AG09309 (cell line): ENCODE results near the gene PCNX2.

ENCODE experiments used
- DNase-seq: peaks from one replicate; pipeline ENCODE4 v3.0.0-alpha.2; 2010; ENCODE audit warnings: low read depth
- H3K4me3 ChIP-seq: 2 replicates; pipeline ENCODE4 v1.5.1; 2011; ENCODE audit warnings: mild to moderate bottlenecking, low read depth, low read length, moderate library complexity; ENCODE audit not compliant: control insufficient read depth
- TF ChIP-seq, protein P1 (sequence below): IDR thresholded peaks from 2 replicates; pipeline ENCODE4 v1.5.1; 2011; ENCODE audit warnings: mild to moderate bottlenecking, low read depth, low read length, inconsistent platforms; ENCODE audit not compliant: insufficient read depth, control insufficient read depth; ENCODE audit errors: missing control alignments

Gene PCNX2

DNA sequence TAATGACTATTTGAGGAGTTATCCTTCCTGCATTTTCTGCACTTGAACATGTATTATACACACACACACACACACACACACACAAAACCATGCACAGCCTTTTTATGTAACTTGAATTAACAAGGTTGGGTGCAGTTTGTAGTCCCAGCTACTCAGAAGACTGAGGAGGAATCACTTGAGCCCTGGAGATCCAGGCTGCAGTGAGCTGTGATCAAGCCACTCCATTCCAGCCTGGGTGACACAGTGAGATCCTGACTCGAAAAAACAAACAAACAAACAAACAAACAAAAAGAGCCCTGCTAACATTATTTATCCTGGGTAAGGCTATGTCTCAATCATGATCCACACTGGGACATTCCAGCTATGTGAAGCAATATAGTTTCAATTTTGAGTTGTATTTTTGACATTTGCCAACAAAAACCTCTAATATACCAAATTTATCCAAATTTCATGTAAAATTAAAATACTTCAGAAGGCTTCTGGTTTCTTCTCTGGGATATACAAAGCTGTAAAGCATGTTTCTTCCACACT is 188.3 kb downstream of the PCNX2 start:
- no peak for DNase-seq
- TF ChIP-seq, protein P1, sequence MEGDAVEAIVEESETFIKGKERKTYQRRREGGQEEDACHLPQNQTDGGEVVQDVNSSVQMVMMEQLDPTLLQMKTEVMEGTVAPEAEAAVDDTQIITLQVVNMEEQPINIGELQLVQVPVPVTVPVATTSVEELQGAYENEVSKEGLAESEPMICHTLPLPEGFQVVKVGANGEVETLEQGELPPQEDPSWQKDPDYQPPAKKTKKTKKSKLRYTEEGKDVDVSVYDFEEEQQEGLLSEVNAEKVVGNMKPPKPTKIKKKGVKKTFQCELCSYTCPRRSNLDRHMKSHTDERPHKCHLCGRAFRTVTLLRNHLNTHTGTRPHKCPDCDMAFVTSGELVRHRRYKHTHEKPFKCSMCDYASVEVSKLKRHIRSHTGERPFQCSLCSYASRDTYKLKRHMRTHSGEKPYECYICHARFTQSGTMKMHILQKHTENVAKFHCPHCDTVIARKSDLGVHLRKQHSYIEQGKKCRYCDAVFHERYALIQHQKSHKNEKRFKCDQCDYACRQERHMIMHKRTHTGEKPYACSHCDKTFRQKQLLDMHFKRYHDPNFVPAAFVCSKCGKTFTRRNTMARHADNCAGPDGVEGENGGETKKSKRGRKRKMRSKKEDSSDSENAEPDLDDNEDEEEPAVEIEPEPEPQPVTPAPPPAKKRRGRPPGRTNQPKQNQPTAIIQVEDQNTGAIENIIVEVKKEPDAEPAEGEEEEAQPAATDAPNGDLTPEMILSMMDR = no peak

DNA sequence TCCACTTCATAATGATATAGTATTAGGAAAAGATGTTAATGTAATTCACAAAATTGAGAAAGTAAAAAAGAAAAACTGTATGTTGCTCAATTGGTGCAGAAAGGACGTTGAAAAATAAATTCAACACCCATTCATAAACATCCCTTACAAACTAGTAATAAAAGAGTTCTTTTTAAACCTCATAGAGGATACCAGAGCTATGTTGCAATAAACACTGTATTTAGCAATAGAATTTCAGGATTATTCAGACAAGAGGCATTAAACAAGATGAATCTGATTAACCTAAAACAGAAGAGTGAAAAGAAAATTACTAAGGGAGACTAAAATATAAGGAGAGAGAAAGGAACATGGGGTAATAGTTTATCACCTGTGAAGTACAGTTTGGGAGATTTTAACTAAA is 190.3 kb downstream of the PCNX2 start:
- TF ChIP-seq, protein P1 = no peak
- no peak overlapping the region for H3K4me3 ChIP-seq
- peak; percentile 57 for DNase-seq

More for the DNA sequence above, 188.3 kb downstream of the PCNX2 start:
- no peak overlapping the region for H3K4me3 ChIP-seq

DNA sequence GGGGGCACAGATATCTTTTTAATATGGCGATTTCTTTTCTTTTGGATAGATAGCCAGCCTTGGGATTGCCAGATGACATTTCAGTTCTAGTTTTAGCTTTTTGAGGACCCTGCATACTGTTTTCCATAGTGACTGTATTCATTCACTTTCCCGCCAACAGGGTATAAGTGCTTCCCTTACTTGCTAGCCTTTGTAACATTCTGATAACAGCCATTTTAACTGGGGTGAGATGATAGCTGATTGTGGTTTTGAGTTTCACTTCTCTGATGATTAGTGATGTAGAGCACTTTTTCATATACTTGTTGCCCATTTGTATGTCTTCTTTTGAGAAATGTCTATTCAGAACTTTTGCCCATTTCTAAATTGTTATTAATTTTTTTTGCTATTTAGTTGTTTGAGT is 193.2 kb downstream of the PCNX2 start:
- TF ChIP-seq, protein P1 = no peak
- DNase-seq = no peak
- H3K4me3 ChIP-seq = no peak overlapping the region

DNA sequence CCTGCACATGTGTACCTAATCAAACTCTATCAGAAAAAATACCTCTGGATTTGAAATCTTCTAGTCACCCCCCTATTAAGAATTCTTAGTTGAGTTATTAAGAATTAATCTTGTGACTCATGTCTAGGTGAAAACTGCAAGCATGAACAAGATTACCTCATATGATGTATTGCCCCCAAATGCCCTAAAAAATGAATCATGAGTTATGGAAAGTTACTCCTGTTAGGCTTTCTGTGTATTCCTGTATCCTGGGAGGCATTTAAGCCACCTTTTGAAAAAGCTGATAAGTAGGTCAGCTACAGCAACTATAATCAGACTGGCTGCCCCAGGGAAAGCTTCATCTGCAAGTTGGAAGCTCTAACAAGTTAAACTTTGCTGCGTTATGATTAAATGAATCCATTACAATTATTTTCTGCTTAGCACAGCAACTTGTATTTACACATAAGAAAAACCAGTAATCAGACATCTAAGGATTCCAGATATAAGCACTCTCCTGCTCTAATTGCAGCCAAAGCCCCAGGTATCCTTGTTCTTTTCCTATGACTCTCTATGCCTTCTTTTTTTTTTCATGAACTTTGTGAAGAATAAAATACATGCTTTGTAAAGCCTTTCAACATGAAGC is 197.5 kb downstream of the PCNX2 start:
- TF ChIP-seq, protein P1 = no peak
- H3K4me3 ChIP-seq = no peak overlapping the region
- no peak for DNase-seq

DNA sequence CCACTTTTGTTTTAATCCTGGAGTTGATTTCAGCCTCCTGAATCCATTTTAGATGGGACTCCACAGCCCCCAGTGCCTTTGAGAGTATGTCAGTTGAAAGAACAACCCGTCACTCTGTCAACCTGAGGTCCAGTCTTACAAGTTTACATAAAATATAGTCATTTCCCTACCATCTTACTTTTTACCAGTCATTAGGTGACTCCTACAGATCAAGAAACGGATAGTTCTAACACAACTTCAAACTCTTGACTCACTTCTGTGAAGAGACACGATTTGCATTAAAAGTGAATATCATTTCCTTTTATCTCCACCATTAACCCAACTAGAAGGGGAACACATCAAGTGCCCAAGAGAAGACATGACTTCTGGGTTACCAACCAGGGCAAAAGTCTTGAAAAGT is 198.0 kb downstream of the PCNX2 start:
- H3K4me3 ChIP-seq = no peak overlapping the region
- DNase-seq = no peak
- TF ChIP-seq, protein P1 = no peak

DNA sequence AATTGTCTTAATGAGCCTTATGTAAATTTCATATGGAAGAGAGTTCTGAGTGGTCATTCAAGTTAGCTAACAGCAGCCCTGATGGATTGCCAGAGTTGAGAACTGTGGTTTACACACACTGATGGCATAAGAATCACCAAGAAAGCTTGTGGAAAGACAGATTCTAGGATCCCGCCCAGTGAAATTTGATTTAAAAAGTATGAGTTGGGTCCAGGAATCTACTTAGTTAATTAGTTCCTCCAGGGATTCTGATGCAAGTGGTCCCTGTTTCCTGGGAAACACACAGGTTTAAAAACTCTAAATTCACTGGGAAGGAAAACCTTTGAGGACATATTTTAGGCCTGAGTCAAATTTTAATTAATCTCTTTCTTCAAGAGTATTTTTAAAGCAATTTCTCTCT is 200.8 kb downstream of the PCNX2 start:
- DNase-seq = no peak
- TF ChIP-seq, protein P1 = no peak
- H3K4me3 ChIP-seq = no peak overlapping the region
